GM12878 (cell line): ENCODE results near the gene FOXO3. TPM values are rescaled to one million over a fixed set of nuclear protein-coding genes. Genes with fewer than 3 reads are reported as not detected.

Experiments
- ATAC-seq: fragments of 200-7000 bp; cut with Tn5 transposase; 3 replicates; pipeline ENCODE4 v1.9.1; 2020; ENCODE audit warnings: mild to moderate bottlenecking, moderate library complexity
- BruUV-seq: library from RNA; stranded (reverse); fragments of 400-500 nt; replicated peaks from 2 replicates; lab custom pipeline; 2021; lab: Mats Ljungman, UMichigan
- CTCF ChIA-PET: fragments of 300-600 bp; sonication (Branson Sonifier 250); formaldehyde crosslinking; extraction: SDS; loops from one replicate; lab custom pipeline; 2021; ENCODE audit warnings: inconsistent platforms; lab: Yijun Ruan, JAX
- POLR2A ChIA-PET: fragments of 350-600 bp; formaldehyde crosslinking; extraction: SDS; loops from one replicate; lab custom pipeline; 2021; ENCODE audit warnings: inconsistent platforms; lab: Charles Lee
- RAD21 ChIA-PET: fragments of 300-600 bp; sonication (Branson Sonifier 250); formaldehyde crosslinking; loops from one replicate; lab custom pipeline; 2023; ENCODE audit warnings: antibody characterized with exemption; ENCODE audit not compliant: unreplicated experiment; lab: Charles Lee
- SMC1A ChIA-PET: fragments of 300-600 bp; sonication (Branson Sonifier 250); formaldehyde crosslinking; loops from one replicate; lab custom pipeline; 2023; ENCODE audit not compliant: unreplicated experiment, uncharacterized antibody; lab: Charles Lee
- DNase-seq: peaks from one replicate; pipeline ENCODE4 v3.0.0-alpha.2; 2011; ENCODE audit warnings: low read depth, low spot score
- FAIRE-seq: peaks from 3 replicates; lab custom pipeline; 2011; peaks lifted over from hg19 to GRCh38; lab: Jason Lieb, UNC
- H2AFZ ChIP-seq: 2 replicates; pipeline ENCODE4 v1.6.0; 2011; ENCODE audit warnings: low read depth, low read length, control low read depth; ENCODE audit not compliant: control insufficient read depth
- H3K27ac ChIP-seq: 2 replicates; pipeline ENCODE4 v1.5.1; 2011; ENCODE audit warnings: control low read depth; ENCODE audit not compliant: control insufficient read depth, insufficient read depth
- H3K27me3 ChIP-seq, 2 experiments: replicated peaks in 1 of 2; 2 replicates each; pipeline versions ENCODE4 v1.6.0 to v1.6.1; 2011; ENCODE audit warnings: low read length in 1 of 2; ENCODE audit not compliant: control insufficient read depth in 2 of 2, insufficient read depth in 2 of 2
- H3K36me3 ChIP-seq, 2 experiments: 2 replicates each; pipeline ENCODE4 v1.5.1; 2011; ENCODE audit warnings: low read length in 1 of 2; ENCODE audit not compliant: control insufficient read depth in 2 of 2, insufficient read depth in 2 of 2
- H3K4me1 ChIP-seq: 2 replicates; pipeline ENCODE4 v1.6.1; 2011; ENCODE audit warnings: mild to moderate bottlenecking, low read length, moderate library complexity, mixed read lengths; ENCODE audit not compliant: control insufficient read depth, insufficient read depth
- H3K4me2 ChIP-seq: 2 replicates; pipeline ENCODE4 v1.6.0; 2011; ENCODE audit warnings: control low read depth; ENCODE audit not compliant: control insufficient read depth, insufficient read depth
- H3K4me3 ChIP-seq: fragments of 200-600 bp; sonication (generic); 2 replicates; pipeline ENCODE4 v1.5.1; 2016
- H3K79me2 ChIP-seq: 2 replicates; pipeline ENCODE4 v1.6.0; 2011; ENCODE audit warnings: low read length; ENCODE audit not compliant: control insufficient read depth, insufficient read depth
- H3K9ac ChIP-seq: 2 replicates; pipeline ENCODE4 v1.8.0; 2011; ENCODE audit warnings: low read length, control low read depth, mixed read lengths; ENCODE audit not compliant: control insufficient read depth, insufficient read depth
- H3K9me3 ChIP-seq: replicated peaks from 3 replicates; pipeline ENCODE4 v1.5.1; 2011; ENCODE audit warnings: mild to moderate bottlenecking, low read length; ENCODE audit not compliant: control insufficient read depth, insufficient read depth
- H4K20me1 ChIP-seq: 2 replicates; pipeline ENCODE4 v1.6.0; 2011; ENCODE audit not compliant: control insufficient read depth, insufficient read depth
- EGR1 ChIP-seq, 2 experiments: IDR thresholded peaks; 1 replicate in 1 of 2; 2 replicates in 1 of 2; pipeline ENCODE4 v1.6.1; 2011 to 2012; ENCODE audit warnings: low read depth in 2 of 2, low read length in 2 of 2, borderline replicate concordance in 1 of 2, mild to moderate bottlenecking in 1 of 2, moderate library complexity in 1 of 2
- ELK1 ChIP-seq: IDR thresholded peaks from 2 replicates; pipeline ENCODE4 v1.6.1; 2012; ENCODE audit warnings: low read depth, low read length, improper control_type of control experiment
- KDM1A ChIP-seq: fragments of 200-600 bp; sonication (generic); IDR thresholded peaks from 2 replicates; pipeline ENCODE4 v1.6.1; 2016; ENCODE audit warnings: borderline replicate concordance
- MTA3 ChIP-seq: IDR thresholded peaks from 2 replicates; pipeline ENCODE4 v1.6.1; 2012; ENCODE audit warnings: low read length, inconsistent platforms, borderline replicate concordance
- MYB ChIP-seq: fragments of 150-350 bp; IDR thresholded peaks from 2 replicates; pipeline ENCODE4 v1.6.1; 2014; ENCODE audit warnings: mild to moderate bottlenecking, low read depth, low read length, borderline replicate concordance
- NFYA ChIP-seq: IDR thresholded peaks from 2 replicates; pipeline ENCODE4 v1.6.1; 2011; ENCODE audit warnings: low read depth, mild to moderate bottlenecking, low read length, improper control_type of control experiment, borderline replicate concordance
- NKRF ChIP-seq: fragments of 450-650 bp; conservative IDR thresholded peaks from 2 replicates; pipeline ENCODE4 v1.6.1; 2017; ENCODE audit warnings: mild to moderate bottlenecking, moderate library complexity
- PAX5 ChIP-seq: IDR thresholded peaks from 2 replicates; pipeline ENCODE4 v1.6.1; 2011; ENCODE audit warnings: low read depth, low read length, borderline replicate concordance
- SUPT20H ChIP-seq: IDR thresholded peaks from 2 replicates; pipeline ENCODE4 v1.6.1; 2011; ENCODE audit warnings: low read depth, mild to moderate bottlenecking, low read length, moderate library complexity, borderline replicate concordance; ENCODE audit not compliant: control insufficient read depth
- TCF3 ChIP-seq: IDR thresholded peaks from 2 replicates; pipeline ENCODE4 v1.6.1; 2012; ENCODE audit warnings: low read depth, mild to moderate bottlenecking, low read length, borderline replicate concordance; ENCODE audit not compliant: insufficient read depth
- USF2 ChIP-seq: IDR thresholded peaks from 2 replicates; pipeline ENCODE4 v1.6.1; 2011; ENCODE audit warnings: low read depth, low read length, improper control_type of control experiment, borderline replicate concordance
- ZNF207 ChIP-seq: fragments of 450-650 bp; IDR thresholded peaks from 2 replicates; pipeline ENCODE4 v1.6.1; 2014; ENCODE audit warnings: antibody characterized with exemption, mild to moderate bottlenecking, borderline replicate concordance
- ZNF687 ChIP-seq: fragments of 450-650 bp; IDR thresholded peaks from 2 replicates; pipeline ENCODE4 v1.6.1; 2017; ENCODE audit warnings: mild to moderate bottlenecking, moderate library complexity
- ZSCAN29 ChIP-seq: fragments of 450-650 bp; IDR thresholded peaks from 2 replicates; pipeline ENCODE4 v1.6.1; 2017; ENCODE audit warnings: mild to moderate bottlenecking, moderate library complexity
- WGBS: methylation state at CpG from one replicate; pipeline ENCODE4 v1.1.6; 2016; ENCODE audit warnings: low lambda C conversion rate; ENCODE audit not compliant: insufficient replicate concordance, insufficient coverage; ENCODE audit errors: missing lambda C conversion rate; 5-methylcytosine and 5-hydroxymethylcytosine counted together
- in situ Hi-C: fragments of 300-500 bp; cut with MboI; formaldehyde crosslinking; loops from 9 replicates; pipeline ENCODE4 v1.14.3; 2018; ENCODE audit warnings: mixed read lengths
- intact Hi-C: fragments of 100-400 bp; cut with micrococcal nuclease; formaldehyde crosslinking; loops from one replicate; pipeline ENCODE4 v1.14.2; 2022; ENCODE audit not compliant: unreplicated experiment
- polyA plus RNA-seq, 11 experiments: library from polyadenylated mRNA; depleted of rRNA in 4 of 11; unstranded in 6 of 11; stranded (reverse) in 5 of 11; fragments of >200 nt; fragmentation: Nextera tagmentation in 4 of 11; fragmentation: Illumina TruSeq in 1 of 11; extraction: Ambion mirVana in 4 of 11; extraction: Trizol in 1 of 11; gene quantifications; 1 replicate in 1 of 11; 2 replicates in 10 of 11; pipeline versions ENCODE4 v1.2.1 to v1.2.3, GENCODE V29; 2011 to 2016; ENCODE audit warnings: inconsistent platforms in 2 of 11, missing spikeins in 2 of 11, low read depth in 1 of 11
- total RNA-seq, 4 experiments: library from RNA; depleted of rRNA in 3 of 4; stranded (reverse); fragments of >200 nt in 3 of 4; fragmentation: Illumina TruSeq in 1 of 4; extraction: Trizol in 1 of 4; gene quantifications; 2 replicates each; pipeline versions ENCODE4 v1.2.1 to v1.2.3, GENCODE V29; 2013 to 2021

FOXO3 gene
- total and polyA plus RNA-seq, 10 of the 15 experiments (the other 5 are each of a cell fraction or from before 2014, with no cell fraction given) = 0.82 to 4.5 (median 1.7) TPM

- no peak overlapping the region for H3K4me2 ChIP-seq
- no peak for ATAC-seq
- WGBS = 53% methylated on average over 6 of the region's 6 CpGs
- intact Hi-C loops = no loop called here
- no peaks in the 10 kb centered on the region for H4K20me1 ChIP-seq
- H3K79me2 ChIP-seq = no peaks in the 10 kb centered on the region
- H3K4me1 ChIP-seq = no peaks in the 10 kb centered on the region
- no peaks in the 10 kb centered on the region for H3K36me3 ChIP-seq
- in situ Hi-C loops = no loop called here
- H3K27me3 ChIP-seq = no peaks in the 10 kb centered on the region
- H3K27ac ChIP-seq = no peak overlapping the region
- ChIA-PET RAD21 (no interaction called here), SMC1A (no interaction called here), CTCF (interaction anchor here (1.0 kb wide), 1 partner anchor 142 kb away, joined by 3 read pairs; no protein-coding TSS in a partner anchor), POLR2A (no interaction called here)
- H3K9me3 ChIP-seq = no peaks in the 10 kb centered on the region; the same call in 2 of the 3 replicates
- H3K4me3 ChIP-seq = no peak overlapping the region
- no peak for DNase-seq
- no TSS peak for BruUV-seq
- no peak overlapping the region for H3K9ac ChIP-seq
- FAIRE-seq = no peak
- H2AFZ ChIP-seq = no peak overlapping the region
- TF ChIP-seq SUPT20H = no peak
- no peak for TF ChIP-seq NFYA
- TF ChIP-seq USF2 = no peak
- TF ChIP-seq ELK1 = no peak
- no peak for TF ChIP-seq PAX5
- no peak for TF ChIP-seq KDM1A
- TF ChIP-seq TCF3 = no peak
- no peak for TF ChIP-seq MTA3
- TF ChIP-seq MYB = no peak
- no peak for TF ChIP-seq NKRF
- no peak for TF ChIP-seq EGR1 (IDR thresholded peaks at IDR 0.05; ENCODE audit: borderline replicate concordance in 1 of 2, low read depth in 2 of 2, low read length in 2 of 2)
- TF ChIP-seq ZNF207 = no peak
- no peak for TF ChIP-seq ZSCAN29
- TF ChIP-seq ZNF687 = no peak
Measured at GRCh38 chr6:108694816-108695215, 134.1 kb downstream of the FOXO3 start.
